Spinal cord (tissue), 10 donors: ENCODE data around the gene ELOVL7. TPM values are rescaled to one million over a fixed set of nuclear protein-coding genes. Genes with fewer than 3 reads are reported as not detected.
"Not testable (repeated sequence)": the region's sequence is repeated elsewhere in the genome, so short reads cannot be mapped to it uniquely, and the experiment has no call there.

Experiments used
- DNase-seq, 6 donors: peaks; one replicate each; pipeline versions ENCODE4 v3.0.0 to v3.0.0-alpha.2; 2013 to 2015; ENCODE audit warnings: low spot score in 6 of 6, low read depth in 4 of 6
- H3K27ac ChIP-seq: one replicate; pipeline ENCODE4 v1.5.1; 2013; ENCODE audit warnings: low read depth, low read length, control low read depth
- H3K27me3 ChIP-seq: one replicate; pipeline ENCODE4 v1.6.1; 2013; ENCODE audit warnings: low read length; ENCODE audit not compliant: control insufficient read depth, insufficient read depth
- H3K36me3 ChIP-seq: one replicate; pipeline ENCODE4 v1.6.1; 2013; ENCODE audit warnings: low read length; ENCODE audit not compliant: control insufficient read depth, insufficient read depth
- H3K4me1 ChIP-seq: one replicate; pipeline ENCODE4 v1.6.1; 2013; ENCODE audit warnings: low read length; ENCODE audit not compliant: control insufficient read depth, insufficient read depth
- H3K4me3 ChIP-seq: one replicate; pipeline ENCODE4 v1.5.1; 2013; ENCODE audit warnings: low read depth, low read length, control low read depth
- H3K9me3 ChIP-seq: one replicate; pipeline ENCODE4 v1.6.1; 2013; ENCODE audit warnings: low read length; ENCODE audit not compliant: control insufficient read depth, insufficient read depth
- WGBS: methylation state at CpG from one replicate; pipeline ENCODE4 v1.1.5; 2013; ENCODE audit warnings: missing lambda C conversion rate; ENCODE audit not compliant: insufficient coverage; 5-methylcytosine and 5-hydroxymethylcytosine counted together
- polyA plus RNA-seq, 2 donors: library from polyadenylated mRNA; unstranded; fragments of 120-200 nt; gene quantifications; one replicate each; pipeline ENCODE4 v1.2.1, GENCODE V29; 2013; ENCODE audit not compliant: insufficient read length in 2 of 2
- total RNA-seq, 2 donors: library from RNA; depleted of rRNA in 1 of 2; stranded (reverse); fragments of 120-200 nt in 1 of 2; fragments of >200 nt in 1 of 2; gene quantifications; one replicate each; pipeline versions ENCODE4 v1.2.3 to v1.2.4, GENCODE V29; 2013 to 2014
- donor health status: healthy.

Gene ELOVL7
- total and polyA plus RNA-seq, 4 donors = 3.9 to 20.5 (median 4.4) TPM

- no peaks in the 10 kb centered on the region for H3K4me1 ChIP-seq
- WGBS = 91% methylated on average over 8 of the region's 9 CpGs
- H3K4me3 ChIP-seq = no peak overlapping the region
- H3K9me3 ChIP-seq = no peaks in the 10 kb centered on the region
- H3K36me3 ChIP-seq = no peaks in the 10 kb centered on the region
- no peak for DNase-seq
- H3K27me3 ChIP-seq = no peaks in the 10 kb centered on the region
- H3K27ac ChIP-seq = no peak overlapping the region
Observed at GRCh38 chr5:60820593-60821487, 23.2 kb downstream of the ELOVL7 start.

DNA sequence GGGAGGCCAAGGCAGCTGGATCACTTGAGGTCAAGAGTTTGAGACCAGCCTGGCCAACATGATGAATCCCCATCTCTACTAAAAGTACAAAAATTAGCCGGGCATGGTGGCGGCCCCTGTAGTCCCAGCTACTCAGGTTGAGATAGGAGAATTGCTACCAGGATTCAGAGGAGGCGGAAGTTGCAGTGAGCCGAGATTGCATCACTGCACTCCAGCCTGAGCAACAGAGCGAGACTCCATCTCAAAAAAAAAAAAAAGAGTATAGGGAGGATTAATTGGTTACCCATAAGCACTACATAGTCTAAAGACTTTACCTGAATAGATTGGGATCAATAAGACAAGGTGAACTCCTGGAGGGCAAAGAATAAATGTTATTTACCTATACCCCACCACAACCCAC, 27.9 kb downstream of the ELOVL7 start:
- not testable (repeated sequence) for H3K9me3 ChIP-seq, H3K4me3 ChIP-seq, H3K36me3 ChIP-seq, H3K27me3 ChIP-seq, H3K27ac ChIP-seq, DNase-seq, H3K4me1 ChIP-seq
- 100% methylated on average over 2 of the region's 5 CpGs for WGBS

- Histone ChIP-seq H3K4me3 (no peak overlapping the region), H3K27me3 (no peaks in the 10 kb centered on the region), H3K27ac (no peak overlapping the region), H3K9me3 (no peaks in the 10 kb centered on the region), H3K36me3 (no peaks in the 10 kb centered on the region), H3K4me1 (no peaks in the 10 kb centered on the region)
- no peak for DNase-seq
- no CpG with 5 or more reads among the region's 2 CpGs for WGBS
Observed at GRCh38 chr5:60814498-60814897, 29.6 kb downstream of the ELOVL7 start.

GRCh38 chr5:60812426-60812825, 31.6 kb downstream of the ELOVL7 start:
- Histone ChIP-seq H3K27me3 (no peaks in the 10 kb centered on the region), H3K4me3 (no peak overlapping the region), H3K27ac (no peak overlapping the region), H3K9me3 (no peaks in the 10 kb centered on the region), H3K4me1 (no peaks in the 10 kb centered on the region), H3K36me3 (no peaks in the 10 kb centered on the region)
- DNase-seq = no peak

DNA sequence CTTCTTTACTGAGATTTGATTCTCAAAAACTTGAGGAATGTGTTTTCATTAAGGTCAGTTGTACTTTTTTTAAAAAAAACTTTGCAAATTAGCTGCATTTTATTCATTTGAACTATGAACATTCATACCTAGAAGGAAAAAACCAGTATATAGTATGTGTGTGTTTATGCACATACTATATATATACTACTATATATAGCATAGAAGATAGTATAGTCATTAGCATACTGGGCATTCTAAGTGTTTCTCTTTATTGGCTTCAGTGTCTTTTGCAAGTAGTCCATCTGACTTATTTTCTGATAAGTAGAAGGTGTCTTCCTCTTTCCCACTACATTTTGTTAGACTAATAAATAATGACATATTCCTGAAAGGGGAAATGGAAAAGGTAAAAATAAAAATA, 33.0 kb downstream of the ELOVL7 start:
- DNase-seq = no peak
- Histone ChIP-seq H3K36me3 (no peaks in the 10 kb centered on the region), H3K27ac (no peak overlapping the region), H3K27me3 (no peaks in the 10 kb centered on the region), H3K4me3 (no peak overlapping the region), H3K4me1 (no peaks in the 10 kb centered on the region), H3K9me3 (no peaks in the 10 kb centered on the region)

- Histone ChIP-seq H3K9me3 (no peaks in the 10 kb centered on the region), H3K36me3 (no peaks in the 10 kb centered on the region), H3K4me1 (no peaks in the 10 kb centered on the region), H3K27ac (no peak overlapping the region), H3K4me3 (no peak overlapping the region), H3K27me3 (no peaks in the 10 kb centered on the region)
- 100% methylated on average over 1 of the region's 2 CpGs for WGBS
- no peak for DNase-seq
Observed at GRCh38 chr5:60810438-60811085, 33.5 kb downstream of the ELOVL7 start.

DNA sequence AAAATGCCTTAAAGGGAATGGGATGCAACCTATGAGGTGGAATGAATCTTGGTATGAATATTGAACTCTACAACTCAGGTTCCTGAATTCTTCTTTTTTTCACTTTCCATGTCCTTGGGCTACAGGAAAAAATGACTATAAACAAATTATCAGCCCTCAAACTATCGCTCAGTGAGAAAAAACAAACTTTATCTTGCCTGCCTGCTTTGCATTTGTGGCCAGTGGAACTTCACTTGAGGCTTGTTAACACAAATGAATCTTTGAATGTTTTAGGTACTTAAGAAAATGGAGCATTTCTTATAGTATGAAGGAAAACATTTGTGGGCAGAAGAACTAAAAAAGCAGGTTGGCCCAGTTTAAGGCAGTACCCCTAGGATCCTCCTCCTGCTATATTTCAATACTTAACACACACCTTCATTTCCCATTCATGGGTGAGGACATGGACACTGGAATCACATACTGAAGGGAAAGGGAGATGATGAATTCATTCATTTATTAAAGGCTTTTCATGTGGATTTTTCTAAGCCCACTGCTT, 34.1 kb downstream of the ELOVL7 start:
- Histone ChIP-seq H3K27ac (no peak overlapping the region), H3K36me3 (no peaks in the 10 kb centered on the region), H3K4me1 (no peaks in the 10 kb centered on the region), H3K27me3 (no peaks in the 10 kb centered on the region), H3K4me3 (no peak overlapping the region), H3K9me3 (no peaks in the 10 kb centered on the region)
- 80% methylated on average over 1 of the region's 1 CpG for WGBS
- no peak for DNase-seq

DNA sequence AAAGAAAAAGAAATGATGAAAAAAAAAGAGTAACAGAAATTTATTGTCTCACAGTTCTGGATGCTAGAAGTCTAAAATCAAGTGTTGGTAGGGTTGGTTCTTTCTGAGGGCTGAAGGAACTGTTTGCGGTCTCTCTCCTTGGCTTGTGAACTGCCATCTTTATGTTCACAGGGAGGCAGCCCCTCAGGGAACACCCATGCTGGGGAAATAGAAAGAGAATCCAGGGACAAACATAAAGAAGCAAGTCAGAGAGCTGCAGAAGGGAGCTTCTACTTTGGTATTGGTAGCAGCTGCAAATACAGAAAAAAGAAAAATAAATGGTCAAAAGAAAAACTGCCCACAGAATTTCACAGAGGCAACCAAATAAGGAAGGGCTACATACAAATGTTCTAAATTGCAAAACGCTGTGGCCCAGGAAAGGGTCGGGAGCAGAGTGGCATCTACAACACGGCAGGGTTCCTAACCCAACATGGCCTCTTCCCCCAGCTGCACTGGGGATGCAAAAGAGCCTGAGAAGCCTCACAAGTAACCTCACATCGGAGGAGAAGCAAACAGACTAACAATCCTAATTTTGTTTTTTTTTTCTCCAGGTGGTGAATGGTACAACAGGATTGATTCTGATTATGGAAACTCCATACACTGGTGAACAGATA, 37.4 kb downstream of the ELOVL7 start:
- Histone ChIP-seq H3K4me1 (no peaks in the 10 kb centered on the region), H3K9me3 (no peaks in the 10 kb centered on the region), H3K36me3 (no peaks in the 10 kb centered on the region), H3K27ac (no peak overlapping the region), H3K27me3 (no peaks in the 10 kb centered on the region), H3K4me3 (no peak overlapping the region)
- 54% methylated on average over 4 of the region's 5 CpGs for WGBS
- DNase-seq = no peak

- H3K4me3 ChIP-seq = no peak overlapping the region
- no peaks in the 10 kb centered on the region for H3K27me3 ChIP-seq
- no peaks in the 10 kb centered on the region for H3K36me3 ChIP-seq
- no peaks in the 10 kb centered on the region for H3K4me1 ChIP-seq
- DNase-seq = no peak
- no peak overlapping the region for H3K27ac ChIP-seq
- no peaks in the 10 kb centered on the region for H3K9me3 ChIP-seq
Observed at GRCh38 chr5:60805463-60805862, 38.6 kb downstream of the ELOVL7 start.
